ENCODE data around the gene L3MBTL3. TPM values are rescaled to one million over a fixed set of nuclear protein-coding genes. Genes with fewer than 3 reads are reported as not detected.

L3MBTL3 gene
- total RNA-seq, 1 donor from 2014 or later: 19.6 TPM

DNA sequence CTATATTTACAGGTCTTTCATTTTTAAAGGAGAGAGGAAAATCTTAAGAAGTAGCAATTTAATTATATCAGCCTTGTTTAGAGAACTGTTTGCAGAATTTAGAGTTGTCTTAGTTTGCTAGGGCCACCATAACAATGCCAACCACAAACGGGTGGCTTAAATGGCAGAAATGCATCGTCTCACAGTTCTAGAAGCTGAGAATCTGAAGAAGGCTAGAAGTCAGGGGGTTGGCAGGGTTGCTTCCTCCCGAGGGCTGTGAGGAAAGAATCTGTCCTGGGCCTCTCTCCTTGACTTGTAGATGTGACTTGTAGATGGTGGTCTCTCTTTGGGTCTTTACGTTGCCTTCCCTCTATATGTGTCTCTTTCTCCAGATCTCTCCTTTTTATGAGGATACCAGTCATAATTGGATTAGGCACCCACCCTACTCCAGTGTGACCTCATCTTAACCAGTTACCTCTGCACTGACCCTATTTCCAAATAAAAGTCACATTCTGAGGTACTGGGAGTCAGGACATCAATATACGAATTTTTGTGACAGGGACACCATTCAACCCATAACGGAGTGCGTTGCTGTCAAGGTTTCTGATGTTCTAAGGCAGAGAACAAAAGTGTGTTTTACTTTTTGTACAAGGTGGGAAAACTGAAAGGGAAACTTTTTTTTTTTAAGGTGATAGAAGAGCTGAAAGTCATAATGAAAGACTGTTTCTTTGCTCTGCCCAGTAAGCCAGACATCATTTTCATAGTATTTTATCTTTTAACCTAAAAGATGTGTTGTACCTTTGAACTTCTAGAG, 119.9 kb downstream of the L3MBTL3 start:
- no peaks in the 10 kb centered on the region for H3K27me3 ChIP-seq
- H3K27ac ChIP-seq: no peak overlapping the region
- no peak overlapping the region for H3K4me3 ChIP-seq
- H3K4me1 ChIP-seq: no peaks in the 10 kb centered on the region
- TF ChIP-seq POLR2A (IDR thresholded peaks at IDR 0.05) (no peak), POLR2AphosphoS5 (IDR thresholded peaks at IDR 0.05; ENCODE audit: insufficient read depth in 1 of 2, low read depth in 1 of 2) (no peak)
- TF ChIP-seq, protein P1, sequence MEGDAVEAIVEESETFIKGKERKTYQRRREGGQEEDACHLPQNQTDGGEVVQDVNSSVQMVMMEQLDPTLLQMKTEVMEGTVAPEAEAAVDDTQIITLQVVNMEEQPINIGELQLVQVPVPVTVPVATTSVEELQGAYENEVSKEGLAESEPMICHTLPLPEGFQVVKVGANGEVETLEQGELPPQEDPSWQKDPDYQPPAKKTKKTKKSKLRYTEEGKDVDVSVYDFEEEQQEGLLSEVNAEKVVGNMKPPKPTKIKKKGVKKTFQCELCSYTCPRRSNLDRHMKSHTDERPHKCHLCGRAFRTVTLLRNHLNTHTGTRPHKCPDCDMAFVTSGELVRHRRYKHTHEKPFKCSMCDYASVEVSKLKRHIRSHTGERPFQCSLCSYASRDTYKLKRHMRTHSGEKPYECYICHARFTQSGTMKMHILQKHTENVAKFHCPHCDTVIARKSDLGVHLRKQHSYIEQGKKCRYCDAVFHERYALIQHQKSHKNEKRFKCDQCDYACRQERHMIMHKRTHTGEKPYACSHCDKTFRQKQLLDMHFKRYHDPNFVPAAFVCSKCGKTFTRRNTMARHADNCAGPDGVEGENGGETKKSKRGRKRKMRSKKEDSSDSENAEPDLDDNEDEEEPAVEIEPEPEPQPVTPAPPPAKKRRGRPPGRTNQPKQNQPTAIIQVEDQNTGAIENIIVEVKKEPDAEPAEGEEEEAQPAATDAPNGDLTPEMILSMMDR (IDR thresholded peaks at IDR 0.05): no peak
- no peaks in the 10 kb centered on the region for H3K9me3 ChIP-seq
- intact Hi-C loops (cut with DNase I): no loop called here
- DNase-seq (ENCODE audit: extremely low spot score in 2 of 2): no peak
- peaks cover 0 to under 1% of the 10 kb centered on the region in 2 donors for H3K36me3 ChIP-seq

DNA sequence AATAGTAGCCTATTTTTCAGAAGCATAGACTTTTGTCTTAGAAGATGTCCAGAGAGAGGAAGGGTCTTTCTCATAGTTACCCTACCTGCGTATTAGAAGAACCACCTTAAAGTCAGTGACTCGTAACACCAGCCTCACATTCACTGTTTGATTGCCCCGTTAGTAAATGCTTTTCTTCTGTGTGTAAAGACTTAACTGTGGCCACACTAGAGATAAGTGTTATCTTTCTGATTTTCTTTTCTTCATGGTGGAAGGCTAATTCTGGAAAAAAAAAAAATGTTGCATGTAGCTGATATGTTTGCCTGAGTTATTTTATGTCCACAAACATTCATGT, 120.5 kb downstream of the L3MBTL3 start:
- intact Hi-C loops (cut with DNase I): no loop called here
- TF ChIP-seq POLR2AphosphoS5 (IDR thresholded peaks at IDR 0.05; ENCODE audit: insufficient read depth in 1 of 2, low read depth in 1 of 2) (no peak), POLR2A (IDR thresholded peaks at IDR 0.05) (no peak)
- TF ChIP-seq, protein P1 (IDR thresholded peaks at IDR 0.05): no peak
- peaks cover 0 to 4% of the 10 kb centered on the region in 2 donors for H3K36me3 ChIP-seq

DNA sequence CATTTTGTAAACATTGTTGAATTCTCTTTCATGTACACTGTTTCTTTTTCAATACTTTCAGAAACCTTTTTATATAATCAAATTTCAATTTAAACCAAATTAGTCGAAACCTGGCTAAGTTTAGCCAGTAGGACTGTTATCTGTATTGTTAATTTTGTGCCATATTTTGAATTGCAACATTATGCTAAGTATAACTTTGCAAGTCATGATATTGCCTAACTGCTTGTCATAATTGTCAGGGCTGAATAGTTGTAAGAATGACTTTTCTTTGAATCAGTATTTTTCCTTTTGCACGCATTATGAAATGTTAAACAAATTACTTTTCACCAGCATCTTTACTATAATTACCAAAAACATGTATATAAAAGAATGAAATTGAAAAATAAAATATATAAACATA, 121.7 kb downstream of the L3MBTL3 start:
- Histone ChIP-seq H3K27me3 (no peaks in the 10 kb centered on the region), H3K4me1 (no peaks in the 10 kb centered on the region), H3K27ac (no peak overlapping the region), H3K9me3 (no peaks in the 10 kb centered on the region), H3K36me3 (peaks cover 0 to 4% of the 10 kb centered on the region in 2 donors), H3K4me3 (no peak overlapping the region)
- DNase-seq (ENCODE audit: extremely low spot score in 2 of 2): no peak
- intact Hi-C loops (cut with DNase I): no loop called here
- TF ChIP-seq POLR2A (IDR thresholded peaks at IDR 0.05) (no peak), POLR2AphosphoS5 (IDR thresholded peaks at IDR 0.05; ENCODE audit: insufficient read depth in 1 of 2, low read depth in 1 of 2) (no peak)
- TF ChIP-seq, protein P1 (IDR thresholded peaks at IDR 0.05): no peak

More for the DNA sequence above, 120.5 kb downstream of the L3MBTL3 start:
- Histone ChIP-seq H3K27ac (no peak overlapping the region), H3K9me3 (no peaks in the 10 kb centered on the region), H3K4me3 (no peak overlapping the region), H3K4me1 (no peaks in the 10 kb centered on the region), H3K27me3 (no peaks in the 10 kb centered on the region)
- DNase-seq (ENCODE audit: extremely low spot score in 2 of 2): no peak

DNA sequence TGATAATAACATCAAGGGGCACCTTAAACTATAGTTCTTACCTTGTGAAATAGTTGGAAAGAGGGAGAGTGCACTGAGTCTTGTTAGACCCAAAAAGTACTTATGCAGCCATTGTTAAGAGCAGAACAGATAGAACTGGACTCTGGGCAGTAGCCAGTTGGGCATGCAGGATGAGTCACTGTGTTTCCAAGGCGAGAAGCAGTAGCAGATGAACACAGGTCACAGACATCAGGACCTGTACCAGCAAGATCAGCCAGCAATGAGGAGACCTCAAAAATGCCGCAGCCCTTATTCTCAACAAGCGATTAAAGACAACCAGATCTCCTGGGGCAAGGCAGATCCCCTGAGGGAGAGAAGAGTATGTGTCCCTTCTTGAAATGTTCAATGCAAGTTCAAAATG, 125.3 kb downstream of the L3MBTL3 start:
- intact Hi-C loops (cut with DNase I): no loop called here
- Histone ChIP-seq H3K4me3 (no peak overlapping the region), H3K27ac (no peak overlapping the region), H3K9me3 (no peaks in the 10 kb centered on the region), H3K27me3 (no peaks in the 10 kb centered on the region), H3K36me3 (peaks cover 0 to 4% of the 10 kb centered on the region in 2 donors), H3K4me1 (no peaks in the 10 kb centered on the region)
- no peak for TF ChIP-seq POLR2AphosphoS5 (IDR thresholded peaks at IDR 0.05; ENCODE audit: insufficient read depth in 1 of 2, low read depth in 1 of 2)
- no peak for TF ChIP-seq POLR2A (IDR thresholded peaks at IDR 0.05)
- TF ChIP-seq, protein P1 (IDR thresholded peaks at IDR 0.05): no peak
- DNase-seq (ENCODE audit: extremely low spot score in 2 of 2): no peak

DNA sequence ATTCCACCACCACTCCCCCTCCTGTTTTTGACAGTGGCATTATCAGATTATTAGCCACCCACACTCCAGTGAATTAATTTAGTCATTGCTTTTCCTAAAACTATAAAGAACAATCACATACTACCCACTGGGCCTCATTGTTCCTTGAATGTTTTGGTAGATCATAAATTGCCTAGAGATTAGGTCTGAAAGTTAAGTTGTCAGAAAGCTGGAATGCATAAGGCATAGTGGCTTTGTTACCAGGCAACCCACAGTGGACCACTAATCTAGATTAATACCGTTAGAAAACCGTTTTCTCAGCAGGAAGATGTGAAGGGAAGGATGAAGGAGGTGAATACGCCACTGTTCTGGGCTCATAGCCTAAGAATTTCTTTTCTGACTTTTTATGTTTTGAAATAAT, 128.7 kb downstream of the L3MBTL3 start:
- no peaks in the 10 kb centered on the region for H3K9me3 ChIP-seq
- H3K27me3 ChIP-seq: no peaks in the 10 kb centered on the region
- TF ChIP-seq POLR2AphosphoS5 (IDR thresholded peaks at IDR 0.05; ENCODE audit: insufficient read depth in 1 of 2, low read depth in 1 of 2) (no peak), POLR2A (IDR thresholded peaks at IDR 0.05) (no peak)
- TF ChIP-seq, protein P1 (IDR thresholded peaks at IDR 0.05): no peak
- no peaks in the 10 kb centered on the region for H3K4me1 ChIP-seq
- DNase-seq (ENCODE audit: extremely low spot score in 2 of 2): no peak
- H3K36me3 ChIP-seq: peaks cover 0 to 4% of the 10 kb centered on the region in 2 donors
- H3K27ac ChIP-seq: no peak overlapping the region
- intact Hi-C loops (cut with DNase I): no loop called here
- H3K4me3 ChIP-seq: no peak overlapping the region
